ENCODE results near the gene MPZL1. TPM values are rescaled to one million over a fixed set of nuclear protein-coding genes. Genes with fewer than 3 reads are reported as not detected.

Gene MPZL1
- total and polyA plus RNA-seq, 4 experiments from 2014 or later: 5.4 to 15.8 (median 7.9) TPM

GRCh38 chr1:167762061-167762746 lies 40.4 kb downstream of the MPZL1 start:
- Mint-ChIP-seq H3K27ac (peak overlapping the region in 2 of 7 donors; percentile 43 to 78), H3K9me3 (no peaks in the 10 kb centered on the region), H3K4me1 (peaks cover 14 to 19% (median 14%) of the 10 kb centered on the region in 4 donors), H3K36me3 (peaks cover 0 to 4% of the 10 kb centered on the region in 2 donors), H3K27me3 (no peaks in the 10 kb centered on the region), H3K4me3 (peak overlapping the region in 5 of 8 donors; percentile 10 to 63 (median 22))
- H3K4me3 ChIP-seq (ENCODE audit: low read length in 2 of 2): no peak overlapping the region
- DNase-seq: peak in 4 of 5 donors; percentile 20 to 41 (median 28)
- H3K36me3 ChIP-seq (ENCODE audit: insufficient read depth, low read length): no peaks in the 10 kb centered on the region
- POLR2A ChIA-PET (ENCODE audit: partially characterized antibody): no interaction called here
- intact Hi-C loops (cut with micrococcal nuclease): no loop called here
- H3K4me1 ChIP-seq (ENCODE audit: insufficient read depth, low read length): peaks cover 16% of the 10 kb centered on the region
- CTCF ChIA-PET (ENCODE audit: partially characterized antibody): interaction anchor here (0.9 to 1.2 kb wide), 4 partner anchors 23 to 205 kb away, joined by 3 to 5 read pairs (median 4); no protein-coding TSS in a partner anchor
- H3K27me3 ChIP-seq (ENCODE audit: insufficient read depth, low read length): no peaks in the 10 kb centered on the region
- H3K27ac ChIP-seq (ENCODE audit: low read depth, low read length): no peak overlapping the region
- no peaks in the 10 kb centered on the region for H3K9me3 ChIP-seq (ENCODE audit: control insufficient read depth in 1 of 2, low read length in 2 of 2)

DNA sequence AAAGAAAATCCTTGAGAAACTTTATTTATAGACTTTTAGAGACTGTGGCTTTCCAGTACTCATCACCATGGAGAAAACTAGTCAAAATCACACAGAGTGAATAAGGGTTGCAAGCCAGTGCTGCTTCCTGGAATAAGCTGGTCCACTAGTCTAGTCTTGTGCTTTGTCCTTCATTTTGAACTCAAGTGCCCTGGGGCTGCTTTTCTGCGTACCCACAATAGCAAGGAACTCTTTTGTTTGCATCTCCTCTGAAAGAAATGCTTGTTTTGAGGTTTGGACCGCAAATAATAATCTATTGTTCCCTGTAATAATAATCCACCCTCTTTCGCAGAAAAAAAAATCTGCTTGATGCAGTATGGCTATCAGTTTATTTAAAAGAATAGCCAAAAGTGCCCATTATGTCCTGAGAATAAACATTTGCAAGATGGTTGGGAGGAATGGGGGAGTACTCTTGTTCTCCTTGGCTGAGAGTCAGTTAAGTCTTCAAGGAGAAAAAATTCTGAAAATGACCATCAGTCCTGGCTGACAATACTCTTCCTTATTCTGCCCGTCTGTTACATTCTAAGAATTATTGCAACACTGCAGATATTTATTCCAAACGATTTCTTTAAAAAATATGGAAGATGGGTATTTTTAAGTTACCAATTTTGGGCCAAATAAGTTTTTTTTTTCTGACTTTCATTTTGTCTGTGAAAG lies 41.9 kb downstream of the MPZL1 start:
- no peaks in the 10 kb centered on the region for H3K9me3 Mint-ChIP-seq
- H3K36me3 Mint-ChIP-seq: peaks cover 4 to 11% of the 10 kb centered on the region in 2 donors
- H3K27ac Mint-ChIP-seq: no peak overlapping the region
- ChIA-PET POLR2A (ENCODE audit: partially characterized antibody) (no interaction called here), CTCF (ENCODE audit: partially characterized antibody) (no interaction called here)
- intact Hi-C loops (cut with micrococcal nuclease): no loop called here
- no peaks in the 10 kb centered on the region for H3K36me3 ChIP-seq (ENCODE audit: insufficient read depth, low read length)
- H3K27me3 Mint-ChIP-seq: no peaks in the 10 kb centered on the region
- H3K9me3 ChIP-seq (ENCODE audit: control insufficient read depth in 1 of 2, low read length in 2 of 2): no peaks in the 10 kb centered on the region
- H3K27ac ChIP-seq (ENCODE audit: low read depth, low read length): no peak overlapping the region
- H3K4me3 ChIP-seq (ENCODE audit: low read length in 2 of 2): no peak overlapping the region
- H3K27me3 ChIP-seq (ENCODE audit: insufficient read depth, low read length): no peaks in the 10 kb centered on the region
- H3K4me3 Mint-ChIP-seq: no peak overlapping the region
- no peak for DNase-seq
- peaks cover 16% of the 10 kb centered on the region for H3K4me1 ChIP-seq (ENCODE audit: insufficient read depth, low read length)
- peaks cover 14 to 18% (median 14%) of the 10 kb centered on the region in 4 donors for H3K4me1 Mint-ChIP-seq

GRCh38 chr1:167764458-167765330 lies 42.9 kb downstream of the MPZL1 start:
- ChIA-PET CTCF (ENCODE audit: partially characterized antibody) (no interaction called here), POLR2A (ENCODE audit: partially characterized antibody) (no interaction called here)

DNA sequence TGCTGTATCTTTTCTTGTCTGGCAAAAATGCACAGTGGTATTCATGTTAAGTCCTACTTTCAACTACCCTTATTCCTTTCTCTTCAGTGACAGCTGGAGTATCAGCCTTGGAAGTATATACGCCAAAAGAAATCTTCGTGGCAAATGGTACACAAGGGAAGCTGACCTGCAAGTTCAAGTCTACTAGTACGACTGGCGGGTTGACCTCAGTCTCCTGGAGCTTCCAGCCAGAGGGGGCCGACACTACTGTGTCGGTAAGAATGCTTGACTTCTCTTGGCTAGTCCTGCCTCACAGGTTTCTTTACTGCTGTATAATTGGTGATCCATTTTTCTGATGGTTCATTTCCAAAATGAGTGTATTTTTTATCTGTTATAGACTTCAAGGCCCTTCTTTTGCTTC lies 43.7 kb downstream of the MPZL1 start:
- Mint-ChIP-seq H3K36me3 (peaks cover 8 to 28% of the 10 kb centered on the region in 2 donors), H3K27me3 (no peaks in the 10 kb centered on the region), H3K4me3 (no peak overlapping the region), H3K27ac (no peak overlapping the region), H3K9me3 (no peaks in the 10 kb centered on the region), H3K4me1 (peaks cover 12 to 18% (median 14%) of the 10 kb centered on the region in 4 donors)
- Histone ChIP-seq H3K4me3 (ENCODE audit: low read length in 2 of 2) (no peak overlapping the region), H3K9me3 (ENCODE audit: control insufficient read depth in 1 of 2, low read length in 2 of 2) (no peaks in the 10 kb centered on the region), H3K36me3 (ENCODE audit: insufficient read depth, low read length) (no peaks in the 10 kb centered on the region), H3K27ac (ENCODE audit: low read depth, low read length) (no peak overlapping the region), H3K4me1 (ENCODE audit: insufficient read depth, low read length) (peaks cover 16% of the 10 kb centered on the region), H3K27me3 (ENCODE audit: insufficient read depth, low read length) (no peaks in the 10 kb centered on the region)
- POLR2A ChIA-PET (ENCODE audit: partially characterized antibody): no interaction called here
- CTCF ChIA-PET (ENCODE audit: partially characterized antibody): no interaction called here
- intact Hi-C loops (cut with micrococcal nuclease): no loop called here
- DNase-seq: no peak

More at GRCh38 chr1:167764458-167765330, 42.9 kb downstream of the MPZL1 start:
- H3K4me1 Mint-ChIP-seq: peaks cover 14 to 18% (median 14%) of the 10 kb centered on the region in 4 donors
- no peak for DNase-seq
- no peaks in the 10 kb centered on the region for H3K9me3 Mint-ChIP-seq
- Histone ChIP-seq H3K27me3 (ENCODE audit: insufficient read depth, low read length) (no peaks in the 10 kb centered on the region), H3K36me3 (ENCODE audit: insufficient read depth, low read length) (no peaks in the 10 kb centered on the region), H3K4me3 (ENCODE audit: low read length in 2 of 2) (no peak overlapping the region), H3K27ac (ENCODE audit: low read depth, low read length) (no peak overlapping the region), H3K4me1 (ENCODE audit: insufficient read depth, low read length) (peaks cover 16% of the 10 kb centered on the region), H3K9me3 (ENCODE audit: control insufficient read depth in 1 of 2, low read length in 2 of 2) (no peaks in the 10 kb centered on the region)
- intact Hi-C loops (cut with micrococcal nuclease): no loop called here
- H3K4me3 Mint-ChIP-seq: no peak overlapping the region
- no peak overlapping the region for H3K27ac Mint-ChIP-seq
- H3K36me3 Mint-ChIP-seq: peaks cover 5 to 21% of the 10 kb centered on the region in 2 donors
- no peaks in the 10 kb centered on the region for H3K27me3 Mint-ChIP-seq

DNA sequence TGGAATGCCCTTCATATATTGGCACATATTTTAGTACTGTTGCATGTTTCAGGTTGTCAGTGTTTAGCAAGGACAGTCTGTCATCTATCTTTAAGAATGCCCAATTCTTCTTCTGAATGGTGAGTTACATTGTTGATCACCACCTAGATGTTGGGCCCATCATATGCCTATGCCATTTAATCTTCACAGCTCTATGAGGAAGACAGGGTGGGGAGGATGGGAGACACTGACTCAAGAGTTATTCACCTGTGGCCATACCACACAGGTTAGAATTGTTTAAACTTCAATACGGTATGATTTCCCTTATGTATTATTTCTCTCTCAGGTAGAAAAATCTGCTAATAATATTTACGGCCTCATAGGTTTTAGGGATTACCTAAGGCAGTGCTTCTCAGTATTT lies 44.8 kb downstream of the MPZL1 start:
- no peaks in the 10 kb centered on the region for H3K27me3 ChIP-seq (ENCODE audit: insufficient read depth, low read length)
- H3K4me3 ChIP-seq (ENCODE audit: low read length in 2 of 2): no peak overlapping the region
- ChIA-PET CTCF (ENCODE audit: partially characterized antibody) (no interaction called here), POLR2A (ENCODE audit: partially characterized antibody) (no interaction called here)
- intact Hi-C loops (cut with micrococcal nuclease): no loop called here
- Mint-ChIP-seq H3K9me3 (no peaks in the 10 kb centered on the region), H3K4me3 (no peak overlapping the region), H3K27me3 (no peaks in the 10 kb centered on the region), H3K4me1 (peaks cover 8 to 11% (median 9%) of the 10 kb centered on the region in 4 donors), H3K27ac (no peak overlapping the region), H3K36me3 (peaks cover 8 to 34% of the 10 kb centered on the region in 2 donors)
- DNase-seq: no peak
- no peaks in the 10 kb centered on the region for H3K9me3 ChIP-seq (ENCODE audit: control insufficient read depth in 1 of 2, low read length in 2 of 2)
- H3K27ac ChIP-seq (ENCODE audit: low read depth, low read length): no peak overlapping the region
- no peaks in the 10 kb centered on the region for H3K36me3 ChIP-seq (ENCODE audit: insufficient read depth, low read length)
- peaks cover 13% of the 10 kb centered on the region for H3K4me1 ChIP-seq (ENCODE audit: insufficient read depth, low read length)

- H3K36me3 ChIP-seq (ENCODE audit: insufficient read depth, low read length): no peaks in the 10 kb centered on the region
- Mint-ChIP-seq H3K4me1 (peaks cover 0 to under 1% (median 0%) of the 10 kb centered on the region in 4 donors), H3K27ac (peak overlapping the region in 1 of 7 donors; percentile 9), H3K27me3 (no peaks in the 10 kb centered on the region), H3K36me3 (peaks cover 8 to 43% of the 10 kb centered on the region in 2 donors), H3K9me3 (no peaks in the 10 kb centered on the region), H3K4me3 (no peak overlapping the region)
- ChIA-PET CTCF (ENCODE audit: partially characterized antibody) (no interaction called here), POLR2A (ENCODE audit: partially characterized antibody) (no interaction called here)
- no peaks in the 10 kb centered on the region for H3K9me3 ChIP-seq (ENCODE audit: control insufficient read depth in 1 of 2, low read length in 2 of 2)
- no peak overlapping the region for H3K4me3 ChIP-seq (ENCODE audit: low read length in 2 of 2)
- H3K27me3 ChIP-seq (ENCODE audit: insufficient read depth, low read length): no peaks in the 10 kb centered on the region
- no peak for DNase-seq
- no peak overlapping the region for H3K27ac ChIP-seq (ENCODE audit: low read depth, low read length)
- intact Hi-C loops (cut with micrococcal nuclease): no loop called here
- peaks cover under 1% of the 10 kb centered on the region for H3K4me1 ChIP-seq (ENCODE audit: insufficient read depth, low read length)
Measured at GRCh38 chr1:167767761-167768160, 46.0 kb downstream of the MPZL1 start.

DNA sequence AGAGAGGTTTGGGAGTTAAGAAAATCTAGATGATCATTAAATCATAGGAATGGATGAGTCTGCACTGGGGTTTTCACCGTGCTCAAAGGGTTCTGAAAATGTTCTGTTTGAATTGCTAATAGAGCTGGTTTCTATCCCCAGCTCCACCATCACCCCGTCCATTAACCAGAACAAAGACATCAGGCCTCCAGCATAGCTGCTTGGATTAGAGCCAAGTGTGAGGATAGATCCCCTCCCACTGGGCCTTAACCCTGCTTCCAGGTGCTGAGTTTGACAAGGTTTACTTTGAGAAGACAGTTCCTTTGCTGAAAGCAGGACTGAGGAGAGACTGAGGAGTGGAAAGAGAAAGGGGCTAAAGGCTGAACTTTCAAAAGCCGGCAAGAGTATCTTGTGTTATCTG lies 48.3 kb downstream of the MPZL1 start:
- H3K27ac ChIP-seq (ENCODE audit: low read depth, low read length): no peak overlapping the region
- Mint-ChIP-seq H3K27me3 (no peaks in the 10 kb centered on the region), H3K27ac (no peak overlapping the region), H3K36me3 (peaks cover 13 to 58% of the 10 kb centered on the region in 2 donors), H3K4me1 (no peaks in the 10 kb centered on the region), H3K9me3 (no peaks in the 10 kb centered on the region), H3K4me3 (no peak overlapping the region)
- CTCF ChIA-PET (ENCODE audit: partially characterized antibody): interaction anchor here (0.8 kb wide), 1 partner anchor 55 kb away, joined by 3 read pairs; no protein-coding TSS in a partner anchor
- DNase-seq: no peak
- intact Hi-C loops (cut with micrococcal nuclease): no loop called here
- H3K9me3 ChIP-seq (ENCODE audit: control insufficient read depth in 1 of 2, low read length in 2 of 2): no peaks in the 10 kb centered on the region
- H3K4me3 ChIP-seq (ENCODE audit: low read length in 2 of 2): no peak overlapping the region
- no peaks in the 10 kb centered on the region for H3K4me1 ChIP-seq (ENCODE audit: insufficient read depth, low read length)
- no peaks in the 10 kb centered on the region for H3K36me3 ChIP-seq (ENCODE audit: insufficient read depth, low read length)
- no peaks in the 10 kb centered on the region for H3K27me3 ChIP-seq (ENCODE audit: insufficient read depth, low read length)
- POLR2A ChIA-PET (ENCODE audit: partially characterized antibody): no interaction called here
